Endothelial cell of umbilical vein (primary cell): ENCODE data around the gene SLAIN2. TPM values are rescaled to one million over a fixed set of nuclear protein-coding genes. Genes with fewer than 3 reads are reported as not detected.

Experiments used
- BruUV-seq: library from RNA; stranded (reverse); fragments of 400-500 nt; replicated peaks from 2 replicates; lab custom pipeline; 2021; lab: Mats Ljungman, UMichigan
- CTCF ChIA-PET: fragments of 300-600, 350-600 bp; sonication (Branson Sonifier 250); formaldehyde crosslinking; loops from one replicate; lab custom pipeline; 2021; ENCODE audit warnings: antibody characterized with exemption, inconsistent platforms; lab: Charles Lee
- POLR2A ChIA-PET: fragments of 300-600, 350-600 bp; sonication (Branson Sonifier 250); formaldehyde crosslinking; loops from one replicate; lab custom pipeline; 2021; ENCODE audit warnings: antibody characterized with exemption, inconsistent platforms; lab: Charles Lee
- DNase-seq: peaks from one replicate; pipeline ENCODE4 v3.0.0-alpha.2; 2011; ENCODE audit warnings: low read depth, low spot score
- FAIRE-seq: peaks from 2 replicates; lab custom pipeline; 2011; peaks lifted over from hg19 to GRCh38; lab: Jason Lieb, UNC
- H2AFZ ChIP-seq: 2 replicates; pipeline ENCODE4 v1.6.0; 2012; ENCODE audit warnings: low read depth, low read length, control low read depth, inconsistent platforms
- H3K27ac ChIP-seq: 2 replicates; pipeline ENCODE4 v1.5.1; 2011; ENCODE audit warnings: low read depth, mild to moderate bottlenecking, control low read depth, low read length, moderate library complexity; ENCODE audit not compliant: insufficient read depth
- H3K27me3 ChIP-seq, 2 experiments: 2 replicates each; pipeline versions ENCODE4 v1.6.0 to v1.6.1; 2011; ENCODE audit warnings: low read length in 2 of 2, mixed read lengths in 1 of 2; ENCODE audit not compliant: control insufficient read depth in 2 of 2, insufficient read depth in 2 of 2
- H3K36me3 ChIP-seq, 2 experiments: 2 replicates in 1 of 2; 3 replicates in 1 of 2; pipeline ENCODE4 v1.5.1; 2011; ENCODE audit warnings: low read length in 2 of 2, mild to moderate bottlenecking in 1 of 2, moderate library complexity in 1 of 2; ENCODE audit not compliant: control insufficient read depth in 2 of 2, insufficient read depth in 2 of 2; ENCODE audit errors: extremely low read depth in 1 of 2
- H3K4me1 ChIP-seq: 3 replicates; pipeline ENCODE4 v1.5.1; 2011; ENCODE audit warnings: mild to moderate bottlenecking, low read length; ENCODE audit not compliant: control insufficient read depth, insufficient read depth; ENCODE audit errors: extremely low read depth
- H3K4me2 ChIP-seq: 2 replicates; pipeline ENCODE4 v1.6.1; 2011; ENCODE audit warnings: low read length, control low read depth, mixed read lengths; ENCODE audit not compliant: insufficient read depth
- H3K4me3 ChIP-seq, 3 experiments: fragments of 200-600 bp in 1 of 3; sonication (generic), shearing (Covaris generic) in 1 of 3; replicated peaks in 1 of 3; 2 replicates each; pipeline ENCODE4 v1.5.1; 2011 to 2016; ENCODE audit warnings: control low read depth in 3 of 3, low read length in 3 of 3, mild to moderate bottlenecking in 2 of 3, inconsistent platforms in 1 of 3, low read depth in 1 of 3, moderate library complexity in 1 of 3; ENCODE audit not compliant: insufficient read depth in 1 of 3
- H3K79me2 ChIP-seq: 2 replicates; pipeline ENCODE4 v1.6.0; 2012; ENCODE audit warnings: low read length, inconsistent platforms; ENCODE audit not compliant: control insufficient read depth, insufficient read depth
- H3K9ac ChIP-seq: replicated peaks from 2 replicates; pipeline ENCODE3; 2011; ENCODE audit warnings: low read length, control low read depth; ENCODE audit not compliant: insufficient read depth; ENCODE audit errors: extremely low read depth
- H3K9me1 ChIP-seq: replicated peaks from 3 replicates; pipeline ENCODE4 v1.6.0; 2011; ENCODE audit warnings: mild to moderate bottlenecking, low read length; ENCODE audit not compliant: control insufficient read depth, insufficient read depth; ENCODE audit errors: extremely low read depth
- H3K9me3 ChIP-seq: replicated peaks from 2 replicates; pipeline ENCODE4 v1.5.1; 2012; ENCODE audit warnings: low read length, inconsistent platforms; ENCODE audit not compliant: control insufficient read depth, insufficient read depth
- H4K20me1 ChIP-seq: replicated peaks from 2 replicates; pipeline ENCODE3; 2011; ENCODE audit warnings: mild to moderate bottlenecking, low read length; ENCODE audit not compliant: control insufficient read depth, insufficient read depth; ENCODE audit errors: extremely low read depth
- CTCF ChIP-seq, 2 donors: IDR thresholded peaks; 1 replicate in 1 of 2; 2 replicates in 1 of 2; pipeline ENCODE4 v1.5.1; 2011; ENCODE audit warnings: low read length in 2 of 2, mild to moderate bottlenecking in 2 of 2, moderate library complexity in 2 of 2, control low read depth in 1 of 2, inconsistent platforms in 1 of 2, low read depth in 1 of 2; ENCODE audit not compliant: insufficient read depth in 1 of 2; ENCODE audit errors: extremely low read depth in 1 of 2
- EZH2 ChIP-seq: IDR thresholded peaks from 2 replicates; pipeline ENCODE4 v1.6.1; 2012; ENCODE audit warnings: borderline replicate concordance, low read depth, mild to moderate bottlenecking, moderate library complexity, low read length, inconsistent platforms; ENCODE audit not compliant: severe bottlenecking
- FOS ChIP-seq: IDR thresholded peaks from 2 replicates; pipeline ENCODE4 v1.6.1; 2011; ENCODE audit warnings: mild to moderate bottlenecking, low read length, moderate library complexity, borderline replicate concordance; ENCODE audit not compliant: insufficient read depth
- GATA2 ChIP-seq: IDR thresholded peaks from 2 replicates; pipeline ENCODE4 v1.7.0; 2011; ENCODE audit warnings: low read depth, mild to moderate bottlenecking, moderate library complexity, mixed read lengths, low read length; ENCODE audit not compliant: insufficient read length, insufficient read depth
- JUN ChIP-seq: IDR thresholded peaks from 2 replicates; pipeline ENCODE4 v1.6.1; 2011; ENCODE audit warnings: borderline replicate concordance, low read depth; ENCODE audit not compliant: insufficient read length, insufficient read depth
- MYC ChIP-seq: IDR thresholded peaks from one replicate; pipeline ENCODE4 v1.6.1; 2011; ENCODE audit warnings: mild to moderate bottlenecking, low read depth, low read length
- POLR2A ChIP-seq: IDR thresholded peaks from 2 replicates; pipeline ENCODE4 v1.6.1; 2012; ENCODE audit warnings: low read depth, mild to moderate bottlenecking, control low read depth, low read length
- POLR2AphosphoS5 ChIP-seq: IDR thresholded peaks from 2 replicates; pipeline ENCODE4 v1.6.1; 2012; ENCODE audit warnings: low read depth, mild to moderate bottlenecking, control low read depth, low read length, moderate library complexity; ENCODE audit not compliant: insufficient read depth
- dilution Hi-C: fragments of 300-500 bp; cut with MboI; formaldehyde crosslinking; loops from one replicate; pipeline ENCODE4 v1.15.0; 2019; ENCODE audit warnings: low sequenced_read_pairs; ENCODE audit not compliant: extremely low pct_ligation_motif_present
- intact Hi-C: fragments of 100-400 bp; cut with micrococcal nuclease; formaldehyde crosslinking; loops from one replicate; pipeline ENCODE4 v1.10.0; 2022
- polyA plus RNA-seq, 4 experiments: library from polyadenylated mRNA; depleted of rRNA in 3 of 4; stranded (reverse) in 3 of 4; unstranded in 1 of 4; fragments of >200 nt; gene quantifications; 2 replicates each; pipeline versions ENCODE4 v1.2.1 to v1.2.3, GENCODE V29; 2011 to 2012; ENCODE audit warnings: missing spikeins in 1 of 4
- total RNA-seq: library from RNA; stranded (reverse); gene quantifications from 2 replicates; pipeline ENCODE4 v1.2.3, GENCODE V29; 2021
- TF ChIP-seq, protein P1 (sequence below): IDR thresholded peaks from 2 replicates; pipeline ENCODE4 v1.6.1; 2011; ENCODE audit not compliant: insufficient read depth, insufficient read length

The SLAIN2 gene
- total and polyA plus RNA-seq, 2 donors (not counting 3 experiments of a cell fraction or from before 2014, with no cell fraction given) = 27.4 to 49.5 TPM

- Histone ChIP-seq H3K9me1 (no peaks in the 10 kb centered on the region), H3K9me3 (no peaks in the 10 kb centered on the region), H3K27me3 (no peaks in the 10 kb centered on the region), H2AFZ (no peak overlapping the region), H3K4me3 (no peak overlapping the region), H3K36me3 (no peaks in the 10 kb centered on the region), H4K20me1 (no peaks in the 10 kb centered on the region), H3K9ac (no peak overlapping the region), H3K4me1 (peaks cover 10% of the 10 kb centered on the region), H3K4me2 (no peak overlapping the region), H3K79me2 (no peaks in the 10 kb centered on the region), H3K27ac (no peak overlapping the region)
- FAIRE-seq = no peak
- dilution Hi-C loops (no loop called here), intact Hi-C loops (no loop called here)
- no peak for DNase-seq
- TF ChIP-seq EZH2 (no peak), GATA2 (no peak), JUN (no peak), MYC (no peak), POLR2AphosphoS5 (no peak), POLR2A (no peak)
- ChIA-PET CTCF (no interaction called here), POLR2A (no interaction called here)
- BruUV-seq = no TSS peak
These were observed 6.4 kb upstream of the SLAIN2 start for GRCh38 chr4:48334900-48335384.

GRCh38 chr4:48336146-48336870, 5.0 kb upstream of the SLAIN2 start:
- no TSS peak for BruUV-seq
- Histone ChIP-seq H3K79me2 (no peaks in the 10 kb centered on the region), H3K4me3 (no peak overlapping the region), H3K9me3 (no peaks in the 10 kb centered on the region), H3K27me3 (no peaks in the 10 kb centered on the region), H2AFZ (no peak overlapping the region), H3K4me1 (peaks cover 9% of the 10 kb centered on the region), H3K36me3 (no peaks in the 10 kb centered on the region), H3K4me2 (no peak overlapping the region), H3K9me1 (no peaks in the 10 kb centered on the region), H3K27ac (no peak overlapping the region), H3K9ac (no peak overlapping the region), H4K20me1 (no peaks in the 10 kb centered on the region)
- TF ChIP-seq, protein P1, sequence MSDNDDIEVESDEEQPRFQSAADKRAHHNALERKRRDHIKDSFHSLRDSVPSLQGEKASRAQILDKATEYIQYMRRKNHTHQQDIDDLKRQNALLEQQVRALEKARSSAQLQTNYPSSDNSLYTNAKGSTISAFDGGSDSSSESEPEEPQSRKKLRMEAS = no peak
- TF ChIP-seq EZH2 = no peak
- TF ChIP-seq POLR2A = no peak
- TF ChIP-seq MYC = no peak
- no peak for TF ChIP-seq CTCF (IDR thresholded peaks at IDR 0.05; ENCODE audit: extremely low read depth in 1 of 2, insufficient read depth in 1 of 2, low read depth in 1 of 2, low read length in 2 of 2)
- TF ChIP-seq GATA2 = no peak
- TF ChIP-seq POLR2AphosphoS5 = no peak
- TF ChIP-seq FOS = no peak
- FAIRE-seq (no peak), DNase-seq (no peak)
- intact Hi-C loops = no loop called here
- dilution Hi-C loops = no loop called here
- POLR2A ChIA-PET = no interaction called here
- CTCF ChIA-PET = interaction anchor here (1.1 kb wide), 1 partner anchor 21 kb away, joined by 3 read pairs; no protein-coding TSS in a partner anchor
